Measurements from ENCODE around the gene NEK7. TPM values are rescaled to one million over a fixed set of nuclear protein-coding genes. Genes with fewer than 3 reads are reported as not detected.

Gene NEK7
- total RNA-seq, 1 donor from 2014 or later, result 62.7 TPM

DNA sequence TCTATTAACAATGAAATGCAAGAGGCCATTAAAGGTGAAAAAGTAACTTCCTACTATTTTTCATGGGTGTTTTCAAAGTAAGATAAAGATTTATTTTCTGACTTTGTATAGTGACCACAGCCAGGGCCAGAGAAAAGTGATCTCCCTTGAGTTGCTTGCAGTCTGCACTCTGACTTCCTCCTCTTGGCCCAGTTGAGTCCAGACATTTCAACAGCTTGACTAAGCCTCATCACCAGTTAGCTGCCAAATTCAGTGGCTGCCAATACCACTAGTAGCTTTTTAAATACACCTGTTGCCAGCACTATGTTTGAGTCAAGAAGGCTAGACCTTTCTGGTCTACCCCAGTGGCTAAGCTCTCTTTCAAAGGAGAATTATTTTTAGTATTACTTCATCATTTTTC, 3.7 kb upstream of the NEK7 start:
- TF ChIP-seq, protein P1, sequence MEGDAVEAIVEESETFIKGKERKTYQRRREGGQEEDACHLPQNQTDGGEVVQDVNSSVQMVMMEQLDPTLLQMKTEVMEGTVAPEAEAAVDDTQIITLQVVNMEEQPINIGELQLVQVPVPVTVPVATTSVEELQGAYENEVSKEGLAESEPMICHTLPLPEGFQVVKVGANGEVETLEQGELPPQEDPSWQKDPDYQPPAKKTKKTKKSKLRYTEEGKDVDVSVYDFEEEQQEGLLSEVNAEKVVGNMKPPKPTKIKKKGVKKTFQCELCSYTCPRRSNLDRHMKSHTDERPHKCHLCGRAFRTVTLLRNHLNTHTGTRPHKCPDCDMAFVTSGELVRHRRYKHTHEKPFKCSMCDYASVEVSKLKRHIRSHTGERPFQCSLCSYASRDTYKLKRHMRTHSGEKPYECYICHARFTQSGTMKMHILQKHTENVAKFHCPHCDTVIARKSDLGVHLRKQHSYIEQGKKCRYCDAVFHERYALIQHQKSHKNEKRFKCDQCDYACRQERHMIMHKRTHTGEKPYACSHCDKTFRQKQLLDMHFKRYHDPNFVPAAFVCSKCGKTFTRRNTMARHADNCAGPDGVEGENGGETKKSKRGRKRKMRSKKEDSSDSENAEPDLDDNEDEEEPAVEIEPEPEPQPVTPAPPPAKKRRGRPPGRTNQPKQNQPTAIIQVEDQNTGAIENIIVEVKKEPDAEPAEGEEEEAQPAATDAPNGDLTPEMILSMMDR (IDR thresholded peaks at IDR 0.05), result no peak
- H3K27ac Mint-ChIP-seq (ENCODE audit: unreplicated experiment), result peak overlapping the region; percentile 79
- H3K4me3 Mint-ChIP-seq (ENCODE audit: unreplicated experiment), result no peak overlapping the region
- no peaks in the 10 kb centered on the region for H3K9me3 Mint-ChIP-seq (ENCODE audit: low read depth)
- no peak for DNase-seq (ENCODE audit: low spot score)
- H3K27me3 Mint-ChIP-seq (ENCODE audit: low read depth), result no peaks in the 10 kb centered on the region
- no peaks in the 10 kb centered on the region for H3K36me3 Mint-ChIP-seq (ENCODE audit: low read depth)
- H3K4me1 Mint-ChIP-seq (ENCODE audit: low read depth), result peaks cover 49% of the 10 kb centered on the region

DNA sequence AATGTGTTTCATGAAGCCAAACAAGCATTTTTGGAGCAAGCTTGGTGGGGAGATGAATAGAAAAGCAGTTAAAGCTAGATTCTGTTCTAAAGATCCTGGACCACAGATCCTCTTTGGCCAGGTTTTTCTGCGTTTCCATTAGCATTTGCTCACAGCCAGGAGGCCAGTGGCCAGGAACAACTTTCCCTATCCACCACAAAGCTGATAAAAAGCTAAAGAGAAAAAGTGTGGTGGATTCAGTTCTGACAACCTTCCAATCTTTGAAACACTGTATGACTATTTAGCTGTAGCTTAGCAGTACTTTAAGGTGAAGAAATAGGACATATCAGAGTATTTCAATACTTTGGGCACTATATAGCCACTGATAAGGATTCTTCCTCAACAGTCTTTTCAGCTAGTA, 3.0 kb upstream of the NEK7 start:
- H3K27me3 Mint-ChIP-seq (ENCODE audit: low read depth), result no peaks in the 10 kb centered on the region
- H3K9me3 Mint-ChIP-seq (ENCODE audit: low read depth), result no peaks in the 10 kb centered on the region
- no peak for DNase-seq (ENCODE audit: low spot score)
- peak overlapping the region; percentile 79 for H3K27ac Mint-ChIP-seq (ENCODE audit: unreplicated experiment)
- TF ChIP-seq, protein P1 (IDR thresholded peaks at IDR 0.05), result no peak
- H3K4me1 Mint-ChIP-seq (ENCODE audit: low read depth), result peaks cover 55% of the 10 kb centered on the region
- H3K36me3 Mint-ChIP-seq (ENCODE audit: low read depth), result no peaks in the 10 kb centered on the region
- H3K4me3 Mint-ChIP-seq (ENCODE audit: unreplicated experiment), result no peak overlapping the region

DNA sequence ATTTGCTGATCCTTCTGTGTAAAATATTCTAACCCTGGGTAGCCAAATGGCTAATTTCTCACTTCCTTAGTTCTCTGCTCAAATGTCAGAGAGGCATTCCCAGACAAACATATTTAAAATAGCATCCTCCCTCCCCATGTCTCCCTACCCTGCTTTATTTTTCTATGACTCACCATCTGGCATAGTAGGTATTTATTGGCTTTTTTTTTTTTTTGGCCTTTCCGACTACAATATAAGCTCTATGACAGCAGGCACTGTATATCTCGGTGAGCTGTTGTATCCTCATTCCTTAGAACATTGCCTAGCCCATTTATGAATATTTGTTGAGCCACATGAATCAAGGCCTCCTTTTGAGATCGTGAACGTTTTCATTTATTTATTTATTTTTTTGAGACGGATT, 1.5 kb upstream of the NEK7 start:
- Mint-ChIP-seq H3K27me3 (ENCODE audit: low read depth) (no peaks in the 10 kb centered on the region), H3K27ac (ENCODE audit: unreplicated experiment) (peak overlapping the region; percentile 90), H3K9me3 (ENCODE audit: low read depth) (no peaks in the 10 kb centered on the region), H3K4me3 (ENCODE audit: unreplicated experiment) (no peak overlapping the region), H3K36me3 (ENCODE audit: low read depth) (no peaks in the 10 kb centered on the region), H3K4me1 (ENCODE audit: low read depth) (peaks cover 65% of the 10 kb centered on the region)
- DNase-seq (ENCODE audit: low spot score), result no peak
- TF ChIP-seq, protein P1 (IDR thresholded peaks at IDR 0.05), result no peak

DNA sequence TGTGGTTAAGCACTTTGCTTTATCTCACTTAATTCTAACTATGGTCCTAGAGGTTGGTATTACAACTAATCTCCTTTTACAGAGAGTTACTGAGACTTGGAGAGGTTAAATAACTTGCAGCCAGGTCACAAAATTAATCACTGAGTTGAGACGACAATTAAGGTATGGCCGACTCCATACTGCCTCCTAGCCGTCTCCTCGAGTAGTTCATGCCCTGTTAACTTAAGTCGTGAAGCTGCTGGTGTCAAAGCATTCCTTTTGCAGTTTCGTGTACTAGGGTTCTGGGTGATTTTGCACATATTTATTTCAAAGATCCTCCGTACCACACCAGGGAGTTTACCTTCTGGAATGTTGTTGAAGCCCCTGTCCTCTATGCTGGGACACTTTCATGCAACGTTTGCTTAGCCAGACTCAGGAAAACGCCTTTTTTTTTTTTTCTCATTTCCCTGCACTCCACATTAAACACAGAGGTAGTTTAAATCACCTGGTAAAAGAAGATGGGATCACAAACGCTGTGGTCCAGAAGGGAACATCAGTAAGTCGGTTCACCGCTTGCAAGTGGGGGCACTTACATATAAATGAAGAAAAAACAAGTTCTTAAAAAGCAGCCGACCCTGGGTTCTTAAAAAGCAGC, 570 bp upstream of the NEK7 start:
- Mint-ChIP-seq H3K4me1 (ENCODE audit: low read depth) (peaks cover 75% of the 10 kb centered on the region), H3K36me3 (ENCODE audit: low read depth) (no peaks in the 10 kb centered on the region), H3K4me3 (ENCODE audit: unreplicated experiment) (peak overlapping the region; percentile 74), H3K27me3 (ENCODE audit: low read depth) (no peaks in the 10 kb centered on the region), H3K9me3 (ENCODE audit: low read depth) (no peaks in the 10 kb centered on the region), H3K27ac (ENCODE audit: unreplicated experiment) (peak overlapping the region; percentile 90)
- DNase-seq (ENCODE audit: low spot score), result no peak
- TF ChIP-seq, protein P1 (IDR thresholded peaks at IDR 0.05), result peak; percentile 88

DNA sequence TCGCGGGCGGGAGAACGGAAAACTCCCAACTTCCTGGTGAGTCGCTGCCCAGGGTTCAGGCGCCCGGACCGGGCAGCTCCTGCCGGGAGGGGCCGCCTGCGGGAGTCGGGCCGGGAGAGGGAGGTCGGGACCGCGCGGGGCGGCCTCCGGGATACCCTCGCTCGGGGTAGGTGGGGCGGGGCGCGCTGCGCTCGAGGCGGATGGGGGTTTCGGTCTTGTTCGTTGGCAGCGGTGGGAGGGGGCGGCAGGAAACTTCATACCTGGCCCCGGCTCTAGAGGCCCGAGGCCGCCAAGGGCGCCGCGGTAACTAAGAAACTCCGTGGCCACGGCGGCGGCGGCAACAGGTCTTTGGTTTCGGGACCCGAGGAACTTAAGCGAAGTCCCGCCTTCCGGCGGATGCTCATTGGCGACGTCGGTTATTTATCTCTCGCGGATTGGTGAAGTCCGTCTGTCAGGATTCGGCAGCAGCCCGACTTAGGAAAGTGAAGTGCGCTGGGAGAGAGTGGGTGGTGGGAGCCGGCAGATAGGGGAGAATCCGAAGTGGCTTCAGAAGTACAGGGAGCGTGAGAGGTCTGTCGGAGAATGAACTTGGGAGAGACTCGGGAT, 546 bp downstream of the NEK7 start:
- Mint-ChIP-seq H3K4me1 (ENCODE audit: low read depth) (peaks cover 76% of the 10 kb centered on the region), H3K36me3 (ENCODE audit: low read depth) (no peaks in the 10 kb centered on the region), H3K27me3 (ENCODE audit: low read depth) (no peaks in the 10 kb centered on the region), H3K4me3 (ENCODE audit: unreplicated experiment) (peak overlapping the region; percentile 99), H3K27ac (ENCODE audit: unreplicated experiment) (peak overlapping the region; percentile 99), H3K9me3 (ENCODE audit: low read depth) (no peaks in the 10 kb centered on the region)
- TF ChIP-seq, protein P1 (IDR thresholded peaks at IDR 0.05), result no peak
- peak; percentile 95 for DNase-seq (ENCODE audit: low spot score)

All from chondrocyte (in vitro differentiated cells).